Body of pancreas (tissue), 4 donors: ENCODE measurements around the gene PNKP.

ENCODE experiments used
- CTCF ChIP-seq, 7 experiments: fragments of 450-650 bp in 4 of 7; fragments of 200-600 bp in 3 of 7; sonication (generic) in 3 of 7; IDR thresholded peaks; one replicate each; pipeline ENCODE4 v1.5.1; 2016 to 2019; ENCODE audit warnings: antibody characterized with exemption in 7 of 7
- POLR2A ChIP-seq, 3 donors: fragments of 450-650 bp; IDR thresholded peaks; one replicate each; pipeline ENCODE4 v1.6.1; 2016; ENCODE audit warnings: antibody characterized with exemption in 3 of 3, mild to moderate bottlenecking in 2 of 3

- TF ChIP-seq CTCF (IDR thresholded peaks at IDR 0.05) (no peak), POLR2A (IDR thresholded peaks at IDR 0.05) (no peak)
Measured at GRCh38 chr19:49887665-49888509, 20.5 kb upstream of the PNKP start.
